Measurements from ENCODE around the gene TMEM263.

TMEM263 gene

DNA sequence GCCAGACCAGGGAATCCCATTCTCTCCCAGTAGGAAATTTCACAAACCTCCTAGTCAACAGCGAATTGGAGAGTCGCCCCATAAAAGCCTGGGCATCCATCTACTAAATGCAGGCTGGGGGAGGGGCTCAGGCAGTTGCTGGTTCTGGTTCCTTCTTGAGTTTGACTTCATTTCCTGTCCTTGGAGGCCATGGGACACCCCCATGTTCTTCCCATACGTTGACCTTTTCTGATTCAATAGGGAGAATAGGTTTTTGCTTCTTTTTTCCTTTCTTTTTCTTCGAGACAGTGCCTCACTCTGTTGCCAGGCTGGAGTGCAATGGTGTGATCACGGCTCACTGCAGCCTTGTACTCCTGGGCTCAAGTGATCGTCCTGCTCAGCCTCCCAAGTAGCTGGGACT lies 44.1 kb upstream of the TMEM263 start:
- H3K4me3 ChIP-seq (ENCODE audit: low read depth, low read length), result no peak overlapping the region
- no peak for DNase-seq (ENCODE audit: low read depth, low spot score)
- in situ Hi-C loops (cut with HindIII; ENCODE audit: low sequenced_read_pairs), result no loop called here
- no peak for TF ChIP-seq CTCF (IDR thresholded peaks at IDR 0.05; ENCODE audit: low read depth, low read length)

- H3K4me3 ChIP-seq (ENCODE audit: low read depth, low read length), result no peak overlapping the region
- in situ Hi-C loops (cut with HindIII; ENCODE audit: low sequenced_read_pairs), result no loop called here
- TF ChIP-seq CTCF (IDR thresholded peaks at IDR 0.05; ENCODE audit: low read depth, low read length), result no peak
- DNase-seq (ENCODE audit: low read depth, low spot score), result no peak
Observed at GRCh38 chr12:106913456-106913855, 42.3 kb upstream of the TMEM263 start.

DNA sequence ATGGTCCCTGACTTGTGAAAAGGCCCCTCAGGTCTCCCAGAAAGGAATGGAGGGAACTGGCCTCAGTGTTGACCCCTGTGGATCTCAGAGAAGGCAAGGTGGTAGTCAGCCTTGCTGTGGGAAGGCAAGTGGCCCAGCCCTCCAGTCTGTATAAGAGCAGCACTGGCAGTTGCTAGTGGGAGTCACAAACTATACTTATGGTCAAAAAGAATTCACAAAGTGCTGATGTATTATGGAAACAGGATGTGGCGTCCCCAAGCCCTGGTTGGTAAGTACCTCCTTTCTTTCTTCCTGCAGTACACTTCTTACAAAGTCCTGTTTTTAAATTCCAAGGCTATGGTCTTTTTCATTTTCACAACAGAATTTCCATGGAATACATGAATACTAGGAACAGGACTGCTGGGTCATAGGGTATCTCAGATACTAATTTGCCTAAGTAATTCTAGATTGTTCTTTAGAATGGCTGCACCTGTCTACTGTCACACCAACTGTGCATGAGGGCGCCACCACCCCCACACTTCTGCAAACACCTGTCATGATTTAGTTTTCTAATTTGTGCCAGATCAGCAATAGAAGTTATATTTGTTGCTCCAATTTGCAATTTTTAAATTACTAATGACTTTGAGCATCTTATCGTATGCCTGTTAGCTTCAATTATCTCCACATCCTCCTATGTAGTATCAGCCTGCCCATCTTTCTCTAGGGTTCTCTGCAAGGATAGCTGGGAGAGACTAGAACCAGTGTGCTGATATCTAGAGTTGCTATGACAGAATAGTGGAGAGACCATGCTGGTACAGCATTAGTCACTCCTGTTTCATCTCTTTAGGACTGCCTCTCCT lies 40.7 kb upstream of the TMEM263 start:
- DNase-seq (ENCODE audit: low read depth, low spot score), result no peak

GRCh38 chr12:106915635-106916026 lies 40.1 kb upstream of the TMEM263 start:
- TF ChIP-seq CTCF (IDR thresholded peaks at IDR 0.05; ENCODE audit: low read depth, low read length), result no peak
- in situ Hi-C loops (cut with HindIII; ENCODE audit: low sequenced_read_pairs), result no loop called here
- no peak for DNase-seq (ENCODE audit: low read depth, low spot score)
- no peak overlapping the region for H3K4me3 ChIP-seq (ENCODE audit: low read depth, low read length)

More for the DNA sequence above, 40.7 kb upstream of the TMEM263 start:
- no peak overlapping the region for H3K4me3 ChIP-seq (ENCODE audit: low read depth, low read length)
- in situ Hi-C loops (cut with HindIII; ENCODE audit: low sequenced_read_pairs), result no loop called here
- TF ChIP-seq CTCF (IDR thresholded peaks at IDR 0.05; ENCODE audit: low read depth, low read length), result no peak

GRCh38 chr12:106917503-106917902 lies 38.2 kb upstream of the TMEM263 start:
- no peak overlapping the region for H3K4me3 ChIP-seq (ENCODE audit: low read depth, low read length)
- in situ Hi-C loops (cut with HindIII; ENCODE audit: low sequenced_read_pairs), result no loop called here
- DNase-seq (ENCODE audit: low read depth, low spot score), result no peak
- no peak for TF ChIP-seq CTCF (IDR thresholded peaks at IDR 0.05; ENCODE audit: low read depth, low read length)

DNA sequence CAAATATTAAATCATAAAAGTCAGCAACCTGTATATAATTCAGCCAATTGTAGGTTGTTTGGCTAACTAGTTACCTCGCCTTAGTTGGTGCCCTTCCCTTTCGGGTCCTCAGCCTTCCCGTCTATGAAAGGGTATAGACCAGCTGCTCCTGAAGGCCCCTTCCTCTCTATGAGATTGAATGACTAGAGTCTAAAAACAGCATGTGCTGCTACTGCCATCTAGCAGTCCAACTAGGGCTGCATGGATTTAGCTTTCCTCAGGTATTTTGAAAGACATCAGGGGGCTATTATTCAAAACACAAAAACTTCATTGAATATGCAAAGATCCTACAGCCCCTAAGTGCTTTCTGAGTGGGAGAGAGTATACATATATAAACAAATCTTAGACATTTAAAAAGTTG lies 37.0 kb upstream of the TMEM263 start:
- peak; percentile 21 for DNase-seq (ENCODE audit: low read depth, low spot score)
- in situ Hi-C loops (cut with HindIII; ENCODE audit: low sequenced_read_pairs), result no loop called here
- TF ChIP-seq CTCF (IDR thresholded peaks at IDR 0.05; ENCODE audit: low read depth, low read length), result peak; percentile 70
- no peak overlapping the region for H3K4me3 ChIP-seq (ENCODE audit: low read depth, low read length)
